Measurements from ENCODE around the gene BMPR1B. TPM values are rescaled to one million over a fixed set of nuclear protein-coding genes. Genes with fewer than 3 reads are reported as not detected.

BMPR1B gene
- total and polyA plus RNA-seq, 2 of the 4 experiments (the other 2 are of a cell fraction), result 0.24 to 0.90 TPM

DNA sequence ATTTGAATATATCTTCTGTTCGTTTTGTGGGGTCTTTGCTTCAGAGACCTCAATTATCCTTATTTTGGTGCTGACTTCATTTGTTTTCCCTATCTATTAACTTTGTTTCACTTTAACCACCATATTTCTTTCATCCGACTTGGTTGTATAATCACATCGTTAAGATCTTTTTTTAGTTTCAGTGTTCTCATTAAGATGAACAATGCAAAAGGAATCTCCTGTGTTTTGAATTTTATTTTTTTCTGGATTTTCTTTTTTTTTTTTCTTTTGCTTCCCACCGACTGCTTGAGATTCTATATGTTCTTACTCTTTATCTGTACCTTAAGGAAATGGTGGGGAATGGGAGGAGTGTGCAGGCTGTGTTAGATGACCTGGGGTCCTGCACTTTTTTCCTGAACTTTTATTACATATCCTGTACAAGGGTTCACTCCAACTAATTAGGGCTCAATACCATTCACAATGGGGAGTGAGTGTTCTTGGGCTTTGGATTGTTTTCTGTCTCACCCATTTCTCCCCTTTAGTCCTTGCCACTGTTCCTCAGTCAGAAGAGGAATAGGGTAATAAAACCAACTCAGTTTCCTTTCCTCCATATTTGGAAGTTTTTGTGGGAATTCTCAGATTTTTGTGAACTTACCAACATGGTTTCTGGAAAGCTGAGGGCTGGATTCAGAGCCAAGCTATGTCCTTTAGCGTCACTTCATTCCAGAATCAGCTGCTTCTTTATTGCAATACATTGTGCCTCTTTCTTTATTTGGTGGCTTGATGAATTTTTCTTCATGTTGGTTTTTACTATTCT, 43.2 kb upstream of the BMPR1B start:
- H2AFZ ChIP-seq (replicated peaks; ENCODE audit: low read length, poor library complexity), result peak overlapping the region; percentile 78
- peak; percentile 74 for DNase-seq
- peak overlapping the region; percentile 94; the same call in 1 of the 2 replicates for H3K23ac ChIP-seq (ENCODE audit: low read depth, low read length)
- no CpG with 5 or more reads among the region's 5 CpGs for WGBS, 2 experiments (ENCODE audit: extremely low coverage in 2 of 2, insufficient read length in 1 of 2)
- peaks cover 3% of the 10 kb centered on the region for H3K4me1 ChIP-seq (ENCODE audit: control insufficient read depth, insufficient read depth, low read length)
- H3K56ac ChIP-seq (ENCODE audit: extremely low read depth, insufficient read depth, low read length), result peak overlapping the region; percentile 83
- H2BK20ac ChIP-seq (ENCODE audit: low read depth, low read length), result peak overlapping the region; percentile 98
- CTCF ChIA-PET, result interaction anchor here (0.9 kb wide), 1 partner anchor 42 kb away, joined by 3 read pairs; no protein-coding TSS in a partner anchor
- no peaks in the 10 kb centered on the region for H3K9me3 ChIP-seq (ENCODE audit: control insufficient read depth, insufficient read depth, low read length)
- H3K18ac ChIP-seq (ENCODE audit: low read depth, low read length), result peak overlapping the region; percentile 99
- no peak overlapping the region for H2AK9ac ChIP-seq (replicated peaks; ENCODE audit: low read depth, low read length, poor library complexity)
- H4K20me1 ChIP-seq (ENCODE audit: insufficient read depth, low read length), result no peaks in the 10 kb centered on the region
- peak overlapping the region; percentile 98 for H2BK120ac ChIP-seq (ENCODE audit: low read depth, low read length)
- no peaks in the 10 kb centered on the region for H3K9me1 ChIP-seq (ENCODE audit: insufficient read depth, low read length)
- H4K5ac ChIP-seq (ENCODE audit: low read depth, low read length), result peak overlapping the region; percentile 100
- H3K27ac ChIP-seq (ENCODE audit: insufficient read depth, low read length), result peak overlapping the region; percentile 80
- H4K91ac ChIP-seq (ENCODE audit: insufficient read depth, low read depth, low read length), result peak overlapping the region; percentile 54
- dilution Hi-C loops (cut with HindIII; ENCODE audit: low sequenced_read_pairs, unreplicated experiment), result no loop called here
- ATAC-seq (ENCODE audit: low read depth), result peak; percentile 66
- no peak for TF ChIP-seq CTCF (conservative IDR thresholded peaks at IDR 0.05; ENCODE audit: low read depth, low read length)
- TF ChIP-seq, protein P1, sequence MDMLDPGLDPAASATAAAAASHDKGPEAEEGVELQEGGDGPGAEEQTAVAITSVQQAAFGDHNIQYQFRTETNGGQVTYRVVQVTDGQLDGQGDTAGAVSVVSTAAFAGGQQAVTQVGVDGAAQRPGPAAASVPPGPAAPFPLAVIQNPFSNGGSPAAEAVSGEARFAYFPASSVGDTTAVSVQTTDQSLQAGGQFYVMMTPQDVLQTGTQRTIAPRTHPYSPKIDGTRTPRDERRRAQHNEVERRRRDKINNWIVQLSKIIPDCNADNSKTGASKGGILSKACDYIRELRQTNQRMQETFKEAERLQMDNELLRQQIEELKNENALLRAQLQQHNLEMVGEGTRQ (IDR thresholded peaks at IDR 0.05; ENCODE audit: low read depth, low read length), result no peak
- peak overlapping the region; percentile 98 for H3K4me2 ChIP-seq (ENCODE audit: low read depth, low read length)
- intact Hi-C loops (cut with micrococcal nuclease), result no loop called here
- H3K9ac ChIP-seq (ENCODE audit: low read depth, low read length), result peak overlapping the region; percentile 51; the same call in 1 of the 2 replicates
- POLR2A ChIA-PET (ENCODE audit: unreplicated experiment), result no interaction called here
- no peaks in the 10 kb centered on the region for H3K36me3 ChIP-seq (ENCODE audit: control insufficient read depth, insufficient read depth, low read length)
- H3K79me1 ChIP-seq (ENCODE audit: low read depth in 1 of 2, low read length in 2 of 2), result no peaks in the 10 kb centered on the region
- in situ Hi-C loops (cut with MboI; ENCODE audit: low sequenced_read_pairs), result no loop called here
- peak overlapping the region; percentile 35 to 87; a peak in 3 of 4 replicates for H4K8ac ChIP-seq (ENCODE audit: low read depth in 2 of 2, low read length in 2 of 2)
- no peaks in the 10 kb centered on the region for H3K27me3 ChIP-seq (ENCODE audit: control insufficient read depth, insufficient read depth, low read length)
- H2BK5ac ChIP-seq (ENCODE audit: low read depth, low read length, poor library complexity, severe bottlenecking), result peak overlapping the region; percentile 100
- BruUV-seq (replicated peaks), result no TSS peak
- H2BK15ac ChIP-seq (ENCODE audit: low read depth, low read length), result peak overlapping the region; percentile 69; the same call in 1 of the 3 replicates
- peak overlapping the region; percentile 16; the same call in 1 of the 2 replicates for H3K4me3 ChIP-seq (ENCODE audit: insufficient read depth, low read depth, low read length)
- H2AK5ac ChIP-seq (ENCODE audit: low read depth, low read length), result peak overlapping the region; percentile 58; the same call in 1 of the 2 replicates
- H3K14ac ChIP-seq (replicated peaks; ENCODE audit: low read depth, low read length), result peak overlapping the region; percentile 97
- peak overlapping the region; percentile 90 for H3K4ac ChIP-seq (ENCODE audit: low read depth, low read length)

Measured in IMR-90 (cell line).